HepG2 (cell line): ENCODE measurements around the gene CTU1. TPM values are rescaled to one million over a fixed set of nuclear protein-coding genes. Genes with fewer than 3 reads are reported as not detected.

Experiments
- ATAC-seq: fragments of 200-7000 bp; cut with Tn5 transposase; 3 replicates; pipeline ENCODE4 v1.9.1; 2020; ENCODE audit warnings: mild to moderate bottlenecking, moderate library complexity
- BruUV-seq: library from RNA; stranded (reverse); fragments of 400-500 nt; replicated peaks from 2 replicates; lab custom pipeline; 2021; lab: Mats Ljungman, UMichigan
- CTCF ChIA-PET: fragments of 300-600 bp; formaldehyde crosslinking; extraction: SDS; loops from one replicate; lab custom pipeline; 2021; ENCODE audit warnings: low total read pairs, inconsistent platforms, low intra/inter-chr PET ratio; lab: Yijun Ruan, JAX
- POLR2A ChIA-PET: fragments of 350-600 bp; sonication (Branson Sonifier 250); formaldehyde crosslinking; loops from one replicate; lab custom pipeline; 2020; ENCODE audit warnings: antibody characterized with exemption, inconsistent platforms; lab: Yijun Ruan, JAX
- DNase-seq: peaks from one replicate; pipeline ENCODE4 v3.0.0-alpha.2; 2015; ENCODE audit warnings: low spot score
- FAIRE-seq: peaks from 3 replicates; lab custom pipeline; 2011; peaks lifted over from hg19 to GRCh38; lab: Jason Lieb, UNC
- H2AFZ ChIP-seq: one replicate; pipeline ENCODE4 v1.6.1; 2011; ENCODE audit warnings: low read length, inconsistent platforms
- H3K27ac ChIP-seq: fragments of 300-600 bp; 3 replicates; pipeline ENCODE4 v1.8.0; 2011; ENCODE audit warnings: mixed run types, mild to moderate bottlenecking, mixed read lengths, low read length, inconsistent platforms; ENCODE audit not compliant: insufficient read depth; ENCODE audit errors: extremely low read length
- H3K27me3 ChIP-seq, 2 experiments: fragments of 200-600 bp in 1 of 2; 2 replicates in 1 of 2; 3 replicates in 1 of 2; pipeline versions ENCODE4 v1.6.0 to v1.8.0; 2011; ENCODE audit warnings: low read length in 2 of 2, mild to moderate bottlenecking in 2 of 2, moderate library complexity in 2 of 2, inconsistent platforms in 1 of 2; ENCODE audit not compliant: insufficient read depth in 2 of 2, control insufficient read depth in 1 of 2
- H3K36me3 ChIP-seq, 2 experiments: fragments of 200-600 bp in 1 of 2; replicated peaks in 1 of 2; 2 replicates in 1 of 2; 3 replicates in 1 of 2; pipeline versions ENCODE4 v1.5.1 to v1.8.0; 2011; ENCODE audit warnings: low read length in 2 of 2, inconsistent platforms in 1 of 2; ENCODE audit not compliant: insufficient read depth in 2 of 2, control insufficient read depth in 1 of 2
- H3K4me1 ChIP-seq: 2 replicates; pipeline ENCODE4 v1.5.1; 2012; ENCODE audit warnings: low read length, inconsistent platforms; ENCODE audit not compliant: insufficient read depth
- H3K4me2 ChIP-seq: 2 replicates; pipeline ENCODE4 v1.6.0; 2011; ENCODE audit warnings: low read depth, low read length, inconsistent platforms
- H3K4me3 ChIP-seq, 3 experiments: fragments of 200-600 bp in 1 of 3; sonication (generic), shearing (Covaris generic) in 1 of 3; replicated peaks in 1 of 3; 2 replicates each; pipeline ENCODE4 v1.5.1; 2011 to 2016; ENCODE audit warnings: low read length in 3 of 3, inconsistent platforms in 2 of 3, low read depth in 2 of 3, mild to moderate bottlenecking in 2 of 3, control low read depth in 1 of 3, mixed read lengths in 1 of 3; ENCODE audit not compliant: insufficient read depth in 1 of 3
- H3K79me2 ChIP-seq: one replicate; pipeline ENCODE4 v1.6.1; 2011; ENCODE audit warnings: low read length, inconsistent platforms; ENCODE audit not compliant: insufficient read depth
- H3K9ac ChIP-seq: 2 replicates; pipeline ENCODE4 v1.6.0; 2011; ENCODE audit warnings: mild to moderate bottlenecking, low read depth, low read length, inconsistent platforms; ENCODE audit not compliant: insufficient read depth
- H3K9me3 ChIP-seq: 2 replicates; pipeline ENCODE4 v1.5.1; 2012; ENCODE audit warnings: mild to moderate bottlenecking, low read length
- H4K20me1 ChIP-seq: 2 replicates; pipeline ENCODE4 v1.6.0; 2011; ENCODE audit warnings: inconsistent platforms, mild to moderate bottlenecking, low read length, moderate library complexity; ENCODE audit not compliant: insufficient read depth
- ATRX ChIP-seq: sonication (generic); formaldehyde crosslinking; IDR thresholded peaks from 2 replicates; pipeline ENCODE4 v1.4.0; 2020; ENCODE audit warnings: missing genetic modification reagents, borderline replicate concordance
- CHCHD3 ChIP-seq: sonication (generic); formaldehyde crosslinking; IDR thresholded peaks from 2 replicates; pipeline ENCODE4 v1.8.0; 2022; ENCODE audit warnings: mild to moderate bottlenecking, missing genetic modification reagents, moderate library complexity
- DPF2 ChIP-seq: sonication (generic); formaldehyde crosslinking; IDR thresholded peaks from 2 replicates; pipeline ENCODE4 v1.4.0; 2020; ENCODE audit warnings: mild to moderate bottlenecking, low read depth, missing genetic modification reagents, borderline replicate concordance
- ETV6 ChIP-seq: sonication (generic); formaldehyde crosslinking; conservative IDR thresholded peaks from 2 replicates; pipeline ENCODE4 v1.4.0; 2020; ENCODE audit warnings: missing genetic modification reagents
- HNRNPK ChIP-seq: fragments of 200-400 bp; formaldehyde crosslinking; IDR thresholded peaks from 2 replicates; pipeline ENCODE4 v1.6.1; 2018; ENCODE audit warnings: low read length, low read depth, moderate library complexity, mild to moderate bottlenecking; ENCODE audit not compliant: poor library complexity, severe bottlenecking
- NFKBIZ ChIP-seq: IDR thresholded peaks from 2 replicates; pipeline ENCODE4 v1.6.1; 2018; ENCODE audit warnings: missing genetic modification reagents, missing compliant biosample characterization
- NFRKB ChIP-seq: fragments of 450-650 bp; IDR thresholded peaks from 2 replicates; pipeline ENCODE4 v1.6.1; 2017
- ZFP82 ChIP-seq: sonication (generic); formaldehyde crosslinking; IDR thresholded peaks from 2 replicates; pipeline ENCODE4 v1.5.1; 2020; ENCODE audit warnings: mild to moderate bottlenecking, missing genetic modification reagents, borderline replicate concordance
- ZFX ChIP-seq: sonication (generic); formaldehyde crosslinking; IDR thresholded peaks from 2 replicates; pipeline ENCODE4 v1.4.0; 2020; ENCODE audit warnings: mild to moderate bottlenecking, low read depth, missing genetic modification reagents, moderate library complexity
- WGBS: methylation state at CpG from one replicate; pipeline ENCODE4 v1.1.6; 2017; ENCODE audit warnings: low lambda C conversion rate; 5-methylcytosine and 5-hydroxymethylcytosine counted together
- in situ Hi-C: cut with HindIII; loops from 2 replicates; pipeline ENCODE4 v1.10.0; 2017; ENCODE audit warnings: low pct_unique_long_range_greater_than_20kb; ENCODE audit not compliant: extremely low pct_ligation_motif_present
- intact Hi-C: fragments of 100-400 bp; cut with micrococcal nuclease; formaldehyde crosslinking; loops from one replicate; pipeline ENCODE4 v1.10.0; 2022; ENCODE audit not compliant: unreplicated experiment
- polyA plus RNA-seq, 8 experiments: library from polyadenylated mRNA; depleted of rRNA in 3 of 8; stranded (reverse) in 7 of 8; unstranded in 1 of 8; fragments of >200 nt; fragmentation: Illumina TruSeq in 4 of 8; extraction: Trizol in 4 of 8; gene quantifications; 2 replicates each; pipeline versions ENCODE4 v1.2.1 to v1.2.3, GENCODE V29; 2011 to 2016; ENCODE audit warnings: low read depth in 4 of 8, missing spikeins in 1 of 8, mixed read lengths in 1 of 8; ENCODE audit not compliant: insufficient read depth in 1 of 8
- total RNA-seq, 5 experiments: library from RNA; depleted of rRNA; stranded (reverse); fragments of >200 nt; fragmentation: Illumina TruSeq; extraction: Trizol; gene quantifications; 2 replicates each; pipeline ENCODE4 v1.2.3, GENCODE V29; 2016; ENCODE audit warnings: low read depth in 1 of 5
- TF ChIP-seq, protein P1 (sequence below): sonication (generic); formaldehyde crosslinking; IDR thresholded peaks from 2 replicates; pipeline ENCODE4 v1.5.1; 2020; ENCODE audit warnings: mild to moderate bottlenecking, missing genetic modification reagents, moderate library complexity
- TF ChIP-seq, protein P2 (sequence below): sonication (generic); formaldehyde crosslinking; IDR thresholded peaks from 2 replicates; pipeline ENCODE4 v1.9.0; 2022; ENCODE audit warnings: low read depth, missing genetic modification reagents
- TF ChIP-seq, protein P3 (sequence below): sonication (generic); formaldehyde crosslinking; IDR thresholded peaks from 2 replicates; pipeline ENCODE4 v1.5.0; 2020; ENCODE audit warnings: mild to moderate bottlenecking, missing genetic modification reagents, moderate library complexity

Gene CTU1
- total and polyA plus RNA-seq, 2 of the 13 experiments (the other 11 are each of a cell fraction or from before 2014, with no cell fraction given), result 1.9 to 2.9 TPM

DNA sequence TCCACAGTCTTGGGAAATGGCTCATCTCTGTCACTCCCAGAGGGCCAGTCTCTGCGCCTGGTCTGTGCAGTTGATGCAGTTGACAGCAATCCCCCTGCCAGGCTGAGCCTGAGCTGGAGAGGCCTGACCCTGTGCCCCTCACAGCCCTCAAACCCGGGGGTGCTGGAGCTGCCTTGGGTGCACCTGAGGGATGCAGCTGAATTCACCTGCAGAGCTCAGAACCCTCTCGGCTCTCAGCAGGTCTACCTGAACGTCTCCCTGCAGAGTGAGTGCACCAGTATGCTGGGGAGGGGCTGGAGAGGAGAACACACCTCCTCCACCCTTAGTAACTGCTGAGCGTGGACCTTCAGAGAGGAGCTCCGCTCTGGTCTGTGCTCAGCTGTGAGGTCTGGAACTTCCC is 18.8 kb upstream of the CTU1 start:
- WGBS, result 5% methylated on average over 1 of the region's 6 CpGs
- ChIA-PET CTCF (no interaction called here), POLR2A (no interaction called here)

More for the DNA sequence above, 18.8 kb upstream of the CTU1 start:
- Histone ChIP-seq H3K9me3 (no peaks in the 10 kb centered on the region), H3K4me2 (no peak overlapping the region), H3K27me3 (peaks cover 4 to 48% of the 10 kb centered on the region in 2 experiments; a peak in 4 of 5 replicates), H3K79me2 (no peaks in the 10 kb centered on the region), H2AFZ (no peak overlapping the region), H3K36me3 (no peaks in the 10 kb centered on the region), H4K20me1 (no peaks in the 10 kb centered on the region), H3K4me1 (no peaks in the 10 kb centered on the region), H3K4me3 (no peak overlapping the region)
- FAIRE-seq (no peak), DNase-seq (no peak), ATAC-seq (no peak)
- BruUV-seq, result no TSS peak
- in situ Hi-C loops (no loop called here), intact Hi-C loops (no loop called here)
- TF ChIP-seq ZFX (CRISPR knock-in tag) (no peak), ATRX (CRISPR knock-in tag) (no peak), ETV6 (CRISPR knock-in tag) (no peak), HNRNPK (no peak), DPF2 (CRISPR knock-in tag) (no peak), ZFP82 (no peak), NFKBIZ (CRISPR knock-in tag) (no peak), CHCHD3 (CRISPR knock-in tag) (no peak), NFRKB (no peak)
- TF ChIP-seq, protein P1, sequence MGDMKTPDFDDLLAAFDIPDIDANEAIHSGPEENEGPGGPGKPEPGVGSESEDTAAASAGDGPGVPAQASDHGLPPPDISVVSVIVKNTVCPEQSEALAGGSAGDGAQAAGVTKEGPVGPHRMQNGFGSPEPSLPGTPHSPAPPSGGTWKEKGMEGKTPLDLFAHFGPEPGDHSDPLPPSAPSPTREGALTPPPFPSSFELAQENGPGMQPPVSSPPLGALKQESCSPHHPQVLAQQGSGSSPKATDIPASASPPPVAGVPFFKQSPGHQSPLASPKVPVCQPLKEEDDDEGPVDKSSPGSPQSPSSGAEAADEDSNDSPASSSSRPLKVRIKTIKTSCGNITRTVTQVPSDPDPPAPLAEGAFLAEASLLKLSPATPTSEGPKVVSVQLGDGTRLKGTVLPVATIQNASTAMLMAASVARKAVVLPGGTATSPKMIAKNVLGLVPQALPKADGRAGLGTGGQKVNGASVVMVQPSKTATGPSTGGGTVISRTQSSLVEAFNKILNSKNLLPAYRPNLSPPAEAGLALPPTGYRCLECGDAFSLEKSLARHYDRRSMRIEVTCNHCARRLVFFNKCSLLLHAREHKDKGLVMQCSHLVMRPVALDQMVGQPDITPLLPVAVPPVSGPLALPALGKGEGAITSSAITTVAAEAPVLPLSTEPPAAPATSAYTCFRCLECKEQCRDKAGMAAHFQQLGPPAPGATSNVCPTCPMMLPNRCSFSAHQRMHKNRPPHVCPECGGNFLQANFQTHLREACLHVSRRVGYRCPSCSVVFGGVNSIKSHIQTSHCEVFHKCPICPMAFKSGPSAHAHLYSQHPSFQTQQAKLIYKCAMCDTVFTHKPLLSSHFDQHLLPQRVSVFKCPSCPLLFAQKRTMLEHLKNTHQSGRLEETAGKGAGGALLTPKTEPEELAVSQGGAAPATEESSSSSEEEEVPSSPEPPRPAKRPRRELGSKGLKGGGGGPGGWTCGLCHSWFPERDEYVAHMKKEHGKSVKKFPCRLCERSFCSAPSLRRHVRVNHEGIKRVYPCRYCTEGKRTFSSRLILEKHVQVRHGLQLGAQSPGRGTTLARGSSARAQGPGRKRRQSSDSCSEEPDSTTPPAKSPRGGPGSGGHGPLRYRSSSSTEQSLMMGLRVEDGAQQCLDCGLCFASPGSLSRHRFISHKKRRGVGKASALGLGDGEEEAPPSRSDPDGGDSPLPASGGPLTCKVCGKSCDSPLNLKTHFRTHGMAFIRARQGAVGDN (CRISPR knock-in tag), result no peak
- TF ChIP-seq, protein P2, sequence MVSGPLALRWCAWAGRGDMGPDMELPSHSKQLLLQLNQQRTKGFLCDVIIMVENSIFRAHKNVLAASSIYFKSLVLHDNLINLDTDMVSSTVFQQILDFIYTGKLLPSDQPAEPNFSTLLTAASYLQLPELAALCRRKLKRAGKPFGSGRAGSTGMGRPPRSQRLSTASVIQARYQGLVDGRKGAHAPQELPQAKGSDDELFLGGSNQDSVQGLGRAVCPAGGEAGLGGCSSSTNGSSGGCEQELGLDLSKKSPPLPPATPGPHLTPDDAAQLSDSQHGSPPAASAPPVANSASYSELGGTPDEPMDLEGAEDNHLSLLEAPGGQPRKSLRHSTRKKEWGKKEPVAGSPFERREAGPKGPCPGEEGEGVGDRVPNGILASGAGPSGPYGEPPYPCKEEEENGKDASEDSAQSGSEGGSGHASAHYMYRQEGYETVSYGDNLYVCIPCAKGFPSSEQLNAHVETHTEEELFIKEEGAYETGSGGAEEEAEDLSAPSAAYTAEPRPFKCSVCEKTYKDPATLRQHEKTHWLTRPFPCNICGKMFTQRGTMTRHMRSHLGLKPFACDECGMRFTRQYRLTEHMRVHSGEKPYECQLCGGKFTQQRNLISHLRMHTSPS (CRISPR knock-in tag), result no peak
- TF ChIP-seq, protein P3, sequence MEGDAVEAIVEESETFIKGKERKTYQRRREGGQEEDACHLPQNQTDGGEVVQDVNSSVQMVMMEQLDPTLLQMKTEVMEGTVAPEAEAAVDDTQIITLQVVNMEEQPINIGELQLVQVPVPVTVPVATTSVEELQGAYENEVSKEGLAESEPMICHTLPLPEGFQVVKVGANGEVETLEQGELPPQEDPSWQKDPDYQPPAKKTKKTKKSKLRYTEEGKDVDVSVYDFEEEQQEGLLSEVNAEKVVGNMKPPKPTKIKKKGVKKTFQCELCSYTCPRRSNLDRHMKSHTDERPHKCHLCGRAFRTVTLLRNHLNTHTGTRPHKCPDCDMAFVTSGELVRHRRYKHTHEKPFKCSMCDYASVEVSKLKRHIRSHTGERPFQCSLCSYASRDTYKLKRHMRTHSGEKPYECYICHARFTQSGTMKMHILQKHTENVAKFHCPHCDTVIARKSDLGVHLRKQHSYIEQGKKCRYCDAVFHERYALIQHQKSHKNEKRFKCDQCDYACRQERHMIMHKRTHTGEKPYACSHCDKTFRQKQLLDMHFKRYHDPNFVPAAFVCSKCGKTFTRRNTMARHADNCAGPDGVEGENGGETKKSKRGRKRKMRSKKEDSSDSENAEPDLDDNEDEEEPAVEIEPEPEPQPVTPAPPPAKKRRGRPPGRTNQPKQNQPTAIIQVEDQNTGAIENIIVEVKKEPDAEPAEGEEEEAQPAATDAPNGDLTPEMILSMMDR (CRISPR knock-in tag), result no peak
- TF ChIP-seq, all 625 proteins: peak for 0
- no peak overlapping the region for H3K9ac ChIP-seq
- no peak overlapping the region for H3K27ac ChIP-seq
